ENCODE results near the gene CAPN12.

The CAPN12 gene

DNA sequence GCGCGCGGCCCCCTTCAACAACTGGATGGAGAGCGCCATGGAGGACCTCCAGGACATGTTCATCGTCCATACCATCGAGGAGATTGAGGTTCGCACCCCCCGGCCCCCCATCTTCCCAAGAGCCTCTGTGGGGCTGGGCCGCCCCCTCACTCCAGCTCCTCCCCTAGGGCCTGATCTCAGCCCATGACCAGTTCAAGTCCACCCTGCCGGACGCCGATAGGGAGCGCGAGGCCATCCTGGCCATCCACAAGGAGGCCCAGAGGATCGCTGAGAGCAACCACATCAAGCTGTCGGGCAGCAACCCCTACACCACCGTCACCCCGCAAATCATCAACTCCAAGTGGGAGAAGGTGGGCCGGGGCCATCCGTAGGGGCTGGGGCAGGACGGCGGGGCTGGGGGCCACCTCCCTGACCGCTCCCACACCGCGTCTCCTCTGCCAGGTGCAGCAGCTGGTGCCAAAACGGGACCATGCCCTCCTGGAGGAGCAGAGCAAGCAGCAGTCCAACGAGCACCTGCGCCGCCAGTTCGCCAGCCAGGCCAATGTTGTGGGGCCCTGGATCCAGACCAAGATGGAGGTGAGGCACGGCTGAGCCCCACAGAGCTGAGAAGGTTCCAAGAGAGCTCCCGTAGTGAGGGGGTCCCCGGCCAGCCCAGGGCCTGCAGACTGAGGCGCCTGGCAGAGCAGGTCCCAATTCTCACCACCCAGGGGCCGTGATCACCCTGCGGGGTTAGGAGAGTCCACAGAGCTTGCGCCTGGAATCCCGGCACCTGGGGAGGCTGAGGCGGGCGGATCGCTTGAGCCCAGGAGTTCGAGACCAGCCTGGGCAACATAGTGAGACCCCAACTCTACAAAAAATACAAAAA, 20.1 kb downstream of the CAPN12 start:
- no peak for DNase-seq

GRCh38 chr19:38723606-38723965, 20.7 kb downstream of the CAPN12 start:
- DNase-seq = no peak

- DNase-seq = no peak
Measured at GRCh38 chr19:38722947-38723605, 21.2 kb downstream of the CAPN12 start.

DNA sequence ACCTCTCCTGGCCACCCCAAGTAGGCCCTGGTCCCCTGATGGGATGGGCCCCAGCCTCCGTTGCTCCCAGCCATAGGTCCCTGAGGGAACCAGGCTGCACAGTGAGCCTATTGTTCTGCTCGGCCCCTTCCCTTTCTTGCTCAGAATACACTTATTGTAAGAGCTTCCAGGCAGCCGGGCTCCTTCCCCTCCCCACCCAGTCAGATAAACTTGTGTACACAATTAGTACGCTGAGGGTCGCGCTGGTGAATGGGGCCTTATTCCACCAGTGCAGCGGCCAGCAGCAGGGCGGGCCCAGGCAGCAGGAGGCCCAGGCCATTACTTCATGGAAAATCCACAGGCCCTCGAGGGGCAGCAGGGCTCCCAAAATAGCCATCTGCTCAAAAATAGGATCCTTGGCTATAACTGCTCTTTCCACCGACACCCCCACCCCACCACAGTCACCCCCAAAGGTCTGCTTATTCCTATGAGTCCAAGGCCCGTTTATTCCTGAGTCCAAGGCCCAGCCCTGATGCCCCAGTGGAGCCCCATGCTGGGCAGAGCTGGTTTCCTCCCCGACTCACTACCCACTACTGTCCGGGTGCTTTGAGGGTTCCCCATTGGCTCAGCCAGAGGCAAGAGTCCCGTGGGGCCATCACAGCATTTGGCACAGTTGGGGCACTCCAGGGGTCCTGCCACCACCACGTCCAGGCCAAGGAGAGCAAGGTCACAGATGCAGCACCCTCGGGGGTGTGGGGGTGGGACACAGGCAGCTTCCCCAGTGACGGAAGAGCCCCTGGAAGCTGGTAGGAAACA, 22.1 kb downstream of the CAPN12 start:
- no peak for DNase-seq

DNA sequence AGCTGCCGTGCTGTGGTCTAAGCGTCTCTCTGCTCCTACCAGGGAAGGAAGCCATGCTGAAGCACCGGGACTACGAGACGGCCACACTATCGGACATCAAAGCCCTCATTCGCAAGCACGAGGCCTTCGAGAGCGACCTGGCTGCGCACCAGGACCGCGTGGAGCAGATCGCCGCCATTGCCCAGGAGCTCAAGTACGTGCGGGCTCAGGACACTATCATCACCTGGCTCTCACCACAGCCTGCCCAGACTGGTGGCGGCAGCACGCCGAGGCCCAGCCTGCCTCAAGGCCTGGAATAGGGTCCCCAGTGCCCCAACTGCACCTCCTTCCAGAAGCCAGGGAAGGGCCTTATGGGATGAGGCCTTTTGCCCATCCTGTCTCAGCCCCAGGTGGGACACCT, 22.8 kb downstream of the CAPN12 start:
- no peak for DNase-seq

- no peak for DNase-seq
Measured at GRCh38 chr19:38720559-38721236, 23.6 kb downstream of the CAPN12 start.

DNA sequence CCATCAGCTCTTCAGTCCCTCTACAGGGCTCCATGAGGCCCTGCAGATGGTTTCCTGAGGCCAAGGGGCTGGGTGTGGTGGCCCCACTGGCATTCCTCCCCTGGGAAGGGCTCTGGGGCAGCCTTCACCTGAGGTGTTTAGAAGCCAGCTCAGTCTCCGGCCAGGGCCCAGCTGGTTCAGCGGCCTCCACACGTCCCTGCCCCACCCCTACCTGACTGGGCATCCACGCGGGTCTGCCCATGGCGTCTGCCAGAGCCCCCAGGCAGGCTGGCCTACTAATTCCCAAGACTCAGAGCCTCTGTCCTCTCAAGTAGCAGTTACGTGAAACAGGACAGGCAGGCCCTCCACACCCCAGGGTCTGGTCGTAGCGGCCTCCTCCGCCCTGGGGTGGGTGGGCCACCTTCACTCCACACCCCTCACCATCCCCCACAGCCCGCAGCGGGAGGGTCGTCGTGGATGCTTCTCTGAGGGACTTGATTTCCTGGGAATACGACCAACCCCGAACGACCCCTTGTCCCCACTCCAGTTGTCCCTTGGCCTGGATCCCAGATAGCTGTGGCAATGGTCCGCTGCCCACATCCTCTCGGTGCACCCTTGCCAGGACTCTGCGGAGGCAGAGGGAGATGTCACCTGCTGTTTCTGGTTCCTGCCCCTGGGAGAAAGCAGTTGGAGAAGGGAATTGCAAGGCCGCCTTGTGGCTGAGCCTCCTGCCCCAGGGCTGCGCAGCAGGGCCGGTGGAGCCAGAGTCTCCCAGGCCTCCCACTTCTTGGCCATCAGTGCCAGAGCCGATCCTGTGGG, 24.3 kb downstream of the CAPN12 start:
- peak; percentile 60 for DNase-seq

GRCh38 chr19:38718747-38719543, 25.3 kb downstream of the CAPN12 start:
- peak; percentile 87 for DNase-seq

DNA sequence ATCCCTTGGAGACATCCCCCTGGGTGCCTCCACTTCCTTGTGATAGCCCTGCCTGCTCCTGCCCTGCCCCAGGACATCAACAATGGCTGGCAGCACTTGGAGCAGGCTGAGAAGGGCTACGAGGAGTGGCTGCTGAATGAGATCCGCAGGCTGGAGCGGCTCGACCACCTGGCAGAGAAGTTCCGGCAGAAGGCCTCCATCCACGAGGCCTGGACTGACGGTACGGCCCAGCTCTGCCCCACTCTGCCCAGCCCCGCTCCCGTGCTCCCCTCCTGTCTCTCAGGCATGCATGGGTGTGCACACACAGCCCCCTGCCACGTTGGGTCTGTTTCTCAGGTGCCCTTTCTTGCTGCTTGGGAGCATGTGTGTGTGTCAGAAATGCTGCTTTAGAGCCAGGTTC, 26.4 kb downstream of the CAPN12 start:
- DNase-seq = no peak

- no peak for DNase-seq
Measured at GRCh38 chr19:38717051-38717450, 27.2 kb downstream of the CAPN12 start.

DNA sequence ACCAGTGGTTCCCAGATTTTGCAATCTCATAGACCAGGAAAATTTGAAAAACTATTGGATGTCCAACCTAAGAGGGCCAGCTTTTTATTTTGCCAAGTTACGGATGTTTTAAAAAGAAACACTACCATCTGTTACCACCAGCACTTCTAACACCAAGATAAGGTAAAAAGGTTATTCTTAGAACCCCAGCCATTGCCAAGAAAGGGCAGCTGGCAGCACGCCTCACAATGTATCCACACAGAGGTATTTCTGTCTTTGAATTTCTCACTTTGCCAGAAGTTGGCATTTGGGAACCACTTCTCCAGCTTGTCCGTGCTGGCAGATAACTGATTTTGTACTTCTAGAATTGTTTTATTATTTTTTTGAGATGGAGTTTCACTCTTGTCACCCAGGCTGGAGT, 28.7 kb downstream of the CAPN12 start:
- no peak for DNase-seq

GRCh38 chr19:38714354-38714778, 29.9 kb downstream of the CAPN12 start:
- DNase-seq = peak; percentile 5

DNA sequence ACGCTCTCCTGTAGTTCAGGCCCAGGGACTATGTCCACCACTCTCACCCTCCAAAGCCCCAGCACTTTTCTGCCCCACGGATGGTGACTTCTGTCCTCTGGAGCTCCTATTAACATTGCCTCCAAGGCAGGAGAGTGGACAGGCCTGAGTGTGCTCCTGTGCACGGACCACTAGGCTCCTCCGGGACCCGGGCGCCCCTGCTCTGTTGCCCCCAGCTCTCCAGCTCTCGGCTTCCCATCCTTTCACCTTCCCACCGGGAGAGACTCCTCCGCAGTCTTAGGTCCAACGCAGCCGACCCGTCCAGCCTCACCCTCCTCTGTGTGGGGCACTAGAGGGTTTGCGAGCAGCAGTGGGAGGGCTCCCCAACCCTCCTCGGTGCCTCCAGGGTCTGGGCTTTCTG, 30.4 kb downstream of the CAPN12 start:
- DNase-seq = no peak

DNA sequence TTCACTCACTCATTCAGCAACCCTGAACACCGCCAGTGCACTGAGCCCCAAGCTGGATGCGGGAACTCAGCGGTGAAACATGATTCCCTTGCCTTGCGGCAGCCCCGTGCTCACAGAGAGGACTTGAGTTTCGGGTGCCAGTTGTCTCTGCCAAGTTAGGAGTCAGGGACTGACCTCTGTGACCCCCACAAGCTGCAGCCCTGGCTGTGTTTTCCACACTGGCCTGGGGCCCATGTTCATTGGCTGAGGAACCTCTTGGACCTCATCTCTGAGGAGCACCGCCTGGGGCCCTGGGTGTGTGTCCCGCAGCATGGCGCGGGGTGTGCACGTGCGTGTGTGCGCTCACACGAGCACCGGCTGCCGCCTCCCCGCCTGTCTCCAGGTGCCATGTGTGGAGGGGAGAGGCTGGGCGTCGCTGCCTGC, 31.0 kb downstream of the CAPN12 start:
- peak; percentile 15 for DNase-seq

GRCh38 chr19:38712161-38712748, 32.0 kb downstream of the CAPN12 start:
- no peak for DNase-seq

- peak; percentile 90 for DNase-seq
Measured at GRCh38 chr19:38711726-38712153, 32.5 kb downstream of the CAPN12 start.

GRCh38 chr19:38710928-38711725, 33.1 kb downstream of the CAPN12 start:
- no peak for DNase-seq

DNA sequence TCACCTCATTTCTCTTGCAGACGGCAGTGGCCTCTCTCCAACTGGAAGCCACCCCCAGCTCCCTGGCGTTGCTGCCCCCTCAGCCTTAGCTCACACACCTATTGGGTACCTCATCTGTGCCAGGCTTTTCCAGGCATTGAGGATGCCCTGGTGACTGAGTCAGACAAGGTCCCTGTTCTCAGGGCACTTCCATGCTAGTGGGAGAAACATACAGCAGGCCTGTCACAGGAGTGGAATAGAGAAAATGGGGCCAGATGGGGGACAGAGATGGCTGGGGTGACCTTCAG, 33.9 kb downstream of the CAPN12 start:
- no peak for DNase-seq

GRCh38 chr19:38709671-38710415, 34.4 kb downstream of the CAPN12 start:
- DNase-seq = no peak
